CD14-positive monocyte (primary cell): ENCODE measurements around the gene IST1. TPM values are rescaled to one million over a fixed set of nuclear protein-coding genes. Genes with fewer than 3 reads are reported as not detected.

Experiments used
- DNase-seq, 3 donors: peaks; one replicate each; pipeline ENCODE4 v3.0.0-alpha.2; 2011 to 2022
- H2AFZ ChIP-seq: 2 replicates; pipeline ENCODE4 v1.6.0; 2012; ENCODE audit warnings: mild to moderate bottlenecking, low read depth, low read length, inconsistent platforms; ENCODE audit not compliant: insufficient read depth, poor library complexity, severe bottlenecking
- H3K27ac ChIP-seq, 2 donors: 1 replicate in 1 of 2; 2 replicates in 1 of 2; pipeline ENCODE4 v1.5.1; 2012 to 2013; ENCODE audit warnings: low read length in 2 of 2, control low read depth in 1 of 2, inconsistent platforms in 1 of 2, low read depth in 1 of 2, mild to moderate bottlenecking in 1 of 2
- H3K27me3 ChIP-seq, 2 donors: one replicate each; pipeline versions ENCODE4 v1.6.0 to v1.6.1; 2011 to 2013; ENCODE audit warnings: low read length in 2 of 2; ENCODE audit not compliant: control insufficient read depth in 2 of 2, insufficient read depth in 2 of 2
- H3K36me3 ChIP-seq, 2 donors: replicated peaks in 1 of 2; 1 replicate in 1 of 2; 2 replicates in 1 of 2; pipeline versions ENCODE4 v1.5.1 to v1.6.1; 2012 to 2013; ENCODE audit warnings: low read length in 2 of 2, control low read depth in 1 of 2, inconsistent platforms in 1 of 2, mild to moderate bottlenecking in 1 of 2; ENCODE audit not compliant: insufficient read depth in 2 of 2, control insufficient read depth in 1 of 2
- H3K4me1 ChIP-seq, 2 donors: 1 replicate in 1 of 2; 2 replicates in 1 of 2; pipeline versions ENCODE4 v1.5.1 to v1.6.1; 2012 to 2013; ENCODE audit warnings: low read length in 2 of 2, control low read depth in 1 of 2, inconsistent platforms in 1 of 2, mild to moderate bottlenecking in 1 of 2, moderate library complexity in 1 of 2; ENCODE audit not compliant: insufficient read depth in 2 of 2, control insufficient read depth in 1 of 2
- H3K4me2 ChIP-seq: replicated peaks from 2 replicates; pipeline ENCODE3; 2012; ENCODE audit warnings: low read length, moderate library complexity, mild to moderate bottlenecking; ENCODE audit not compliant: poor library complexity, severe bottlenecking; ENCODE audit errors: extremely low read depth
- H3K4me3 ChIP-seq, 3 experiments: fragments of 200-600 bp in 1 of 3; sonication (generic) in 1 of 3; replicated peaks in 1 of 3; 1 replicate in 2 of 3; 2 replicates in 1 of 3; pipeline ENCODE4 v1.5.1; 2011 to 2013; ENCODE audit warnings: low read length in 3 of 3, mild to moderate bottlenecking in 3 of 3, control low read depth in 2 of 3, low read depth in 2 of 3, inconsistent platforms in 1 of 3, moderate library complexity in 1 of 3
- H3K79me2 ChIP-seq: 2 replicates; pipeline ENCODE4 v1.6.0; 2012; ENCODE audit warnings: mild to moderate bottlenecking, control low read depth, inconsistent platforms, low read length, moderate library complexity; ENCODE audit not compliant: insufficient read depth
- H3K9ac ChIP-seq: 2 replicates; pipeline ENCODE4 v1.6.0; 2017; ENCODE audit warnings: low read length, mild to moderate bottlenecking; ENCODE audit not compliant: insufficient read depth, poor library complexity, severe bottlenecking
- H3K9me3 ChIP-seq, 2 donors: replicated peaks in 1 of 2; 1 replicate in 1 of 2; 2 replicates in 1 of 2; pipeline versions ENCODE4 v1.5.1 to v1.6.1; 2012 to 2013; ENCODE audit warnings: low read length in 2 of 2, control low read depth in 1 of 2; ENCODE audit not compliant: control insufficient read depth in 1 of 2, insufficient read depth in 1 of 2
- H4K20me1 ChIP-seq: 2 replicates; pipeline ENCODE4 v1.6.0; 2012; ENCODE audit warnings: mild to moderate bottlenecking, low read length, control low read depth, moderate library complexity; ENCODE audit not compliant: insufficient read depth
- H3K27ac Mint-ChIP-seq, 7 donors: one replicate each; pipeline ENCODE4 v1.8.0; 2020; ENCODE audit warnings: mild to moderate bottlenecking in 7 of 7, mixed read lengths in 7 of 7, moderate library complexity in 6 of 7, inconsistent platforms in 2 of 7
- H3K27me3 Mint-ChIP-seq, 3 donors: one replicate each; pipeline ENCODE4 v1.8.0; 2021 to 2022; ENCODE audit warnings: low read depth in 3 of 3, mild to moderate bottlenecking in 3 of 3, mixed read lengths in 3 of 3, moderate library complexity in 3 of 3, inconsistent platforms in 1 of 3
- H3K36me3 Mint-ChIP-seq, 2 donors: one replicate each; pipeline ENCODE4 v1.8.0; 2020; ENCODE audit warnings: mixed read lengths in 2 of 2, inconsistent platforms in 1 of 2, mild to moderate bottlenecking in 1 of 2
- H3K4me1 Mint-ChIP-seq: one replicate; pipeline ENCODE4 v1.8.0; 2020; ENCODE audit warnings: mild to moderate bottlenecking, mixed read lengths
- H3K4me3 Mint-ChIP-seq, 2 donors: one replicate each; pipeline ENCODE4 v1.8.0; 2020; ENCODE audit warnings: mild to moderate bottlenecking in 2 of 2, mixed read lengths in 2 of 2, moderate library complexity in 1 of 2
- H3K9me3 Mint-ChIP-seq, 7 donors: one replicate each; pipeline ENCODE4 v1.8.0; 2020 to 2022; ENCODE audit warnings: mixed read lengths in 7 of 7, mild to moderate bottlenecking in 6 of 7, moderate library complexity in 6 of 7, inconsistent platforms in 2 of 7
- CTCF ChIP-seq: fragments of 200-600 bp; IDR thresholded peaks from one replicate; pipeline ENCODE4 v1.8.0; 2022; ENCODE audit warnings: antibody characterized with exemption, mild to moderate bottlenecking
- WGBS: methylation state at CpG from one replicate; pipeline ENCODE4 v1.1.5; 2013; ENCODE audit warnings: missing lambda C conversion rate; ENCODE audit not compliant: insufficient coverage; 5-methylcytosine and 5-hydroxymethylcytosine counted together
- intact Hi-C, 2 donors: fragments of 100-400 bp; cut with micrococcal nuclease; formaldehyde crosslinking; loops; one replicate each; pipeline versions ENCODE4 v1.15.0 to v1.15.1; 2023
- polyA plus RNA-seq, 3 donors: library from polyadenylated mRNA; depleted of rRNA in 1 of 3; unstranded in 2 of 3; stranded (reverse) in 1 of 3; fragments of 300-500 nt in 2 of 3; fragments of >200 nt in 1 of 3; fragmentation: Illumina TruSeq in 2 of 3; gene quantifications; 1 replicate in 2 of 3; 2 replicates in 1 of 3; pipeline ENCODE4 v1.2.3, GENCODE V29; 2012 to 2021

IST1 gene
- polyA plus RNA-seq, 3 donors = 81.3 to 233 (median 102) TPM

- H3K9ac ChIP-seq = no peak overlapping the region
- Mint-ChIP-seq H3K4me1 (no peaks in the 10 kb centered on the region), H3K36me3 (peaks cover 55 to 76% of the 10 kb centered on the region in 2 donors), H3K9me3 (no peaks in the 10 kb centered on the region), H3K4me3 (no peak overlapping the region), H3K27me3 (no peaks in the 10 kb centered on the region), H3K27ac (no peak overlapping the region)
- no peaks in the 10 kb centered on the region for H3K9me3 ChIP-seq
- no peaks in the 10 kb centered on the region for H3K4me1 ChIP-seq
- H3K36me3 ChIP-seq = peaks cover 51 to 85% of the 10 kb centered on the region in 2 donors
- H4K20me1 ChIP-seq = peaks cover 82% of the 10 kb centered on the region
- no peak for DNase-seq
- no peak overlapping the region for H3K4me2 ChIP-seq
- no peak overlapping the region for H2AFZ ChIP-seq
- H3K4me3 ChIP-seq = no peak overlapping the region
- WGBS = 60% methylated on average over 1 of the region's 2 CpGs
- H3K27ac ChIP-seq = no peak overlapping the region
- no peaks in the 10 kb centered on the region for H3K27me3 ChIP-seq
- intact Hi-C loops = no loop called here
- peaks cover 23% of the 10 kb centered on the region for H3K79me2 ChIP-seq
- no peak for TF ChIP-seq CTCF
Observed at GRCh38 chr16:71931001-71931400, 35.7 kb downstream of the IST1 start.

- peaks cover 52 to 71% of the 10 kb centered on the region in 2 donors for H3K36me3 Mint-ChIP-seq
Observed at GRCh38 chr16:71931599-71931998, 36.3 kb downstream of the IST1 start.

More at GRCh38 chr16:71931599-71931998, 36.3 kb downstream of the IST1 start:
- H3K9me3 Mint-ChIP-seq = no peaks in the 10 kb centered on the region
- Histone ChIP-seq H2AFZ (no peak overlapping the region), H3K27me3 (no peaks in the 10 kb centered on the region), H3K4me2 (no peak overlapping the region), H3K9ac (no peak overlapping the region), H4K20me1 (peaks cover 76% of the 10 kb centered on the region), H3K36me3 (peaks cover 49 to 79% of the 10 kb centered on the region in 2 donors), H3K4me3 (no peak overlapping the region), H3K27ac (no peak overlapping the region), H3K4me1 (no peaks in the 10 kb centered on the region), H3K79me2 (peaks cover 23% of the 10 kb centered on the region), H3K9me3 (no peaks in the 10 kb centered on the region)
- DNase-seq = no peak
- no CpG with 5 or more reads among the region's 6 CpGs for WGBS
- no peaks in the 10 kb centered on the region for H3K4me1 Mint-ChIP-seq
- intact Hi-C loops = no loop called here
- no peak for TF ChIP-seq CTCF
- H3K4me3 Mint-ChIP-seq = no peak overlapping the region
- H3K27ac Mint-ChIP-seq = no peak overlapping the region
- no peaks in the 10 kb centered on the region for H3K27me3 Mint-ChIP-seq
